HG03196 (cell line): ENCODE results near the gene C2orf78.

Source experiments
- ATAC-seq: cut with Tn5 transposase; IDR thresholded peaks from one replicate; pipeline ENCODE4 v1.9.1; 2021; ENCODE audit not compliant: unreplicated experiment

The C2orf78 gene

GRCh38 chr2:73836141-73836943, 52.4 kb downstream of the C2orf78 start:
- no peak for ATAC-seq

- no peak for ATAC-seq
Measured at GRCh38 chr2:73837847-73838585, 54.0 kb downstream of the C2orf78 start.

- ATAC-seq, result no peak
Measured at GRCh38 chr2:73838889-73839534, 55.0 kb downstream of the C2orf78 start.

DNA sequence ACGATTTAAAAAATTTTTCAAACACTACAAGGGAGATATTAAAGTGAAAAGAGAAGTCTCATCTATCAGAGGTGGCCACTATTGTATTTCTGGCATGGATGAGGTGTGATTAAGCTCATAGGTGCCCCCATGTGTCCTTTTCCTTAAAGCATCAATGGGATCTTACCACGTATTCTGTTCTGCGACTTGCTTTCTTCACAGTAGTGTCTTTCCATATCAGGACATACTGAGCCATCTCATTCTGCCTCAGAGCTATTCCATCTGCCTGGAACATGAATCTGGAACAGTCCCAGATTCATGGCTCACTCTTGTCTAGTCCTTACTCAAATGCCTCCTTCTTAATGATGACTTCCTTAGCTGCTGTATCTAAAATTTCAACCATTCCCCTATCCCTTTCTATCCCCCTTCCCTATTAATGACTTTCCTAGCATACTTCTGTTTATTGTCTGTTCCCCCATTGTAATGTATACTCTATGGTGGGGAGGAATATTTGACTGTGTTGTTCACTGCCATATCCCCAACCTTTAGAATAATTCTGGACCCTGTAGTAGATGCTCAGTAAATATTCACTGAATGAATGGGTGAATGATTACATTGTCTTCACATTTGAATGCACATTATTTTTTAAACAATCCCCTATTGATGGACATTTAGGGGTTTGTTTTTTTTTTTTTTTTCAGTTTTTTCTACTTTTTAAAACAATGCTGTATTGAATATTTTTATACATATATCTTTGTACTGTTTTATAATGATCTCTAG, 55.8 kb downstream of the C2orf78 start:
- no peak for ATAC-seq

- no peak for ATAC-seq
Measured at GRCh38 chr2:73841912-73842738, 58.1 kb downstream of the C2orf78 start.

GRCh38 chr2:73842739-73843019, 58.7 kb downstream of the C2orf78 start:
- no peak for ATAC-seq

DNA sequence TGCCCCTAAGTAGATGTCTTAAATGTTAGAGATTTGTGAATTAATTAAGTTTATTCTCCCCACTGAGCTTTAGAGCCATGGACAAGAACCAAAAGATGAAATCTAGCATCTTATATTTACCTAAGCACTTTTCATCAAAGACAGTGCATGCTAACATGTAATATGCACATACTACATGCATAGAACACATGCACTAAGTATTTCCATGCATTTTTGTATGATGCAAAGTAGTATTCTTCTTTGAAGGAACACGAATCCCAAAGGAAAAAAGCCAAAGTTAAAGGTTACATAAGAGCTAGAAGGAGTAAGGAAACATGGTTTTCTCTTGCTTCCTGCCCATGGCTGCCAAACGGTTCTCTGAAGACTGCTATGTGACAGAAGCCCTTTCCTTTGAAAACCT, 60.1 kb downstream of the C2orf78 start:
- no peak for ATAC-seq

- ATAC-seq, result no peak
Measured at GRCh38 chr2:73850009-73850408, 66.0 kb downstream of the C2orf78 start.

- no peak for ATAC-seq
Measured at GRCh38 chr2:73851274-73851673, 67.3 kb downstream of the C2orf78 start.

DNA sequence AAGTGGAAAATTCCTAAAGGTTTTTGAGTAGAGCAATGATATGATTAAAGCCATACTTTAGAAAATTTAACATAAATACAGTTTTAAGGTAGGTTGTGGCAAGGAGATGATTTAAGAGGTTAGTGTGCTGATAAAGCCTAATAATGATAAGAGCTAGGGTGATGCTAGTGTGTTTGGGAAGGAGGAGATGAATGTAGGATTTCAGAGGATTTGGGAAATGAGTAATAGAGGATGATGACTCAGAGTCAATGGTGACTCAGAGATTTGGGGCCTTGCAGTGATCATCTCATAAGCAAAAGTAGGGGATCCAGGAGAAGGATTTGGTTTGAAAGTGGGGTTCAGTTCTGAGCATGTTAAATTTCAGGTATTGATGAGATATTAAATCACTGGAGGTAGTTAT, 68.0 kb downstream of the C2orf78 start:
- ATAC-seq, result no peak

DNA sequence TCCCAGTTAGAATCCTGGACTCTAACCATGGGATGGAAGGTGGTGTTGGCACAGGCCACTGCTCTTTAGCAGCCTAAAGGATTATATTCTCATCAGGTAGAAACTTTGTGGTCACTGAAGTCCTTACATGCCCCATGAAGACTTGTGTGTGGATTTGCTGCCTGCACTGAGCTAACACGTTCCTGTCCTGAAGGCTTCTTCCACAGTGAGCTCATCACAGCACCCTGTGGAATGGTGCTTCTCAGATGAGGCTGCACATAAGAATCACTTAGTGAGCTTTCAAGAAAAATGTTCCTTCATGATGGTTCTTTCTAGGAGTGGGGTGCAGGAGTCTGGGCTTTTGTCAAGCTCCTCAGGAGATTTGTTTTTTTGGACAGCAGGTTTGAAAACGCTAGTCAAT, 71.5 kb downstream of the C2orf78 start:
- ATAC-seq, result no peak

GRCh38 chr2:73856214-73856613, 72.2 kb downstream of the C2orf78 start:
- no peak for ATAC-seq

- ATAC-seq, result no peak
Measured at GRCh38 chr2:73859721-73860586, 76.0 kb downstream of the C2orf78 start.

GRCh38 chr2:73862987-73863386, 79.0 kb downstream of the C2orf78 start:
- ATAC-seq, result no peak
